Measurements from ENCODE around the gene SLC25A21.
"Not testable (repeated sequence)": the region's sequence is repeated elsewhere in the genome, so short reads cannot be mapped to it uniquely, and the experiment has no call there.

Gene SLC25A21

DNA sequence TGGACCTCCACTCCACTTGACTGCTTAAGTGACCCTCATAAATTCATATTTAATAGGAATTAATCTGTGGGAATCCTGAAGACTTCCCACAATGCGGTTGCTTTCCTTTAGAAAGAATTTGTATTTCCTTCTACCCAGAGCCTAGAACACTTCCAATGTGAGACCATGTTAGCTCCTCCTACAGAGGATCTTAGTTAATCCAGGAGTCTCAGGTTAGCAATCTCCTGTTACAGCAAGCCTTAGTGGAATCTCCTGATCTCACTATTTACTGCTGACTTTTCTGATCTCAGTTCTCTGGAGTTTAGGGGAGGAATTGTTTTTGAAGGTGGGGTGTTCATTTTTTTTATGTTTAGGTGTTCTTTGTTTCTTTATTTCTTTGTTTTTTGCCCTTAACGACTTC is 186.0 kb downstream of the SLC25A21 start:
- DNase-seq (ENCODE audit: low read depth): no peak

DNA sequence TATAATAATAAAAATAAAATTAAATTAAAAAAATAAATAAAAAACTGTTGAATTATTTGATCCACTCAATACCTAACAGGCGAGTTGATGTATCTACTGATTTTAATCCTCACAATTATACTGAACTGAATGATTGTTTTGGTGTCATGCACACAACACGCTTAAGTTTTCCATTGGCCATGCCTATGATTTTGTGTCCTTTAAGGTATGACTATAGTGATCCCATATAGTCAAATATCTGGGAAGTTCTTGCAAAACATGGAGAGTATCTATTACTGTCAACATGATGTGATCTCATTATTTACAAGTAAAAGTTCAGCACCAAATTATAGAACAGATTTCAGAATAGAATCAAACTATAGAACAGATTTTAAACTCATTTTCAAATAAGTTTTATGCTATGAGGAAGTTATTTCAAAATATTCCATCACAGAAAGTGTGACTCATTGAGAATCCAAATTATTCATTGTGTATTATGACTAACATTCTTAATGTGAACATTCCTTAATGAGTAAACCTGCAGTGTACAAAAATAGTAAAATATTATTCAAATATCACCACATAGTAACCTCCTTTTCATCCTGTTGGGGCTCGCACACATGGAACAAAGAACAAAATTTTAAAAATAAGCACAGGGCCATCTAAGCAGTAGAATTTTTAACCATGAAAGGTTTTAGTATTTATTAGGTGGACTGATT is 190.4 kb downstream of the SLC25A21 start:
- no peak for DNase-seq (ENCODE audit: low read depth)

DNA sequence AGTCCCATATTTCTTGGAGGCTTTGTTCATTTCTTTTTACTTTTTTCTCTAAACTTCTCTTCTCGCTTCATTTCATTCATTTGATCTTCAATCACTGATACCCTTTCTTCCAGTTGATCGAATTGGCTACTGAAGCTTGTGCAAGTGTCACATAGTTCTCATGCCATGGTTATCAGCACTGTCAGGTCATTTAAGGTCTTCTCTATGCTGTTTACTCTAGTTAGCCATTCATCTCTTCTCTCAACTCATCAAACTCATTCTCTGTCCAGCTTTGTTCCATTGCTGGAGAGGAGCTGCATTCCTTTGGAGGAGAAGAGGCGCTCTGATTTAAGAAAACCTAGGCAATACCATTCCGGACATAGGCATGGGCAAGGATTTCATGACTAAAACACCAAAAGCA is 192.0 kb downstream of the SLC25A21 start:
- not testable (repeated sequence) for DNase-seq (ENCODE audit: low read depth)

DNA sequence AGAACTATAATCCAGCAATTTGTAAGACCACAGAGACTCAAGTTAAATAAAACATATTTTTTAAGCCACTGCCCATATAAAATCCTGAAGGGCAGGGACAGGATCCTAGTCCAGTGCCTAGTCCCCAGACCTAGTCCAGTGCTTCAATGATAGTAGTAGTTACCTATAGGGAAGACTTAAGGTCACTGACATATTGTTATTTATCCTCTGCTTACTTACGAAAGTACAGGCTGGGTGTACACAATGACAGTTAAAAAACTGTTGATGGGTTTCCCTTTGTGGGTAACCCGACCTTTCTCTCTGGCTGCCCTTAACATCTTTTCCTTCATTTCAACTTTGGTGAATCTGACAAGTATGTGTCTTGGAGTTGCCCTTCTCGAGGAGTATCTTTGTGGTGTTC is 192.5 kb downstream of the SLC25A21 start:
- DNase-seq (ENCODE audit: low read depth): no peak

DNA sequence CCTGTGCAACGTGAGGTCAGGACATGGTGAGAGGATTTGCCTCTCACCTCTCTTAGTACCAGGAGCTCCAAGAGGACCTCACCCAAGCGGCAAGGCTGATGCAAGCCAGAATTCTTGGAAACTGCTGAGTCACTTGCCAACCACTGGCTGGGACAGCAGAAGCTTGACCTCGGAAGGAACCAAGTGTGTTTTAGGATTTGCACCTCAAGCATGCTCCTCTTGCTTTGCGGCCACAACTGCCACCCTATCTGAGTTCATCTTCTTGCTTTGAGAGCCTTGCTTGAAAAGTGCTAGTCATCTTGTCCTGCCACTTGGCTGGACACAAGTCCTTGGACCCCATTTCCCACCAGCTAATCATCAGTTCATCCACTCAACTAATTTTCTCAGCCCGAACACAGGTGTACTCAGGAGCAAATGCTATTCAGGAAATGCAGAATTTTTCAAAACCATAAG is 195.8 kb downstream of the SLC25A21 start:
- no peak for DNase-seq (ENCODE audit: low read depth)

DNA sequence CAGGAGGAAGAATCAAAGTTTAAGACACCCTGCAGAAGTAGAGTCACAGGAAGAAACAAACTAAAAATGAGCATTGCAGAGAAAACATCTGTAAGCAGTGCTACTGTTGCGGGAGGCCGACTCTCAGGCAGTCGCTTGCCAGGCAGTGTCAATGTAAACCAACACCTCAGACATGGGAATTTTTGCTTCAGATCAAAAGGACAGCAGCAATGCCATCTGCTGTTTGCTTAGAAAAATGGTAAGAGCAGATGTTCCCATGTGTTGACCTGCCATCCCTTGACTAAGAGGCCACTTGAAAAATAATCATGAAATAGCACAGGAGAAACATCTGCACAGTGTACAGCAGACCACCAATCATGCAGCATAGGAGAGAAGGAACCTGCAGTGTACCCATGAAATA is 196.6 kb downstream of the SLC25A21 start:
- DNase-seq (ENCODE audit: low read depth): no peak

DNA sequence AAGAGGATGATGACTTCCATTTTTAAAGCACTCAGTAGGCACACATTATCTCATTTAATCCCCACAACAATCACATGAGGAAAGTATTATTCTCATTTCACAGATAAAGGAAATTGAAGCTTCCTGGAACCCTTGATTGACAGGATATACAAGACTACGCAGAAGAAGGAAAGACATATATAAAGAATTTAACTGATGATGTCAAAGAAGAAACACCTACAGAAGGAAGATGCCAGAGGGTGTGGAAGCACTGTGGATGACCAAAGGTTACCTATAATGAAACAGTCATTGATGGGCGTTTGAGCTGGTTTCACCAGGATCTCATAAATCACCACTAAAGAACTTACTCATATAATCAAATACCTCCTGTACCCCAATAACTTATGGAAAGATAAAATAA is 197.4 kb downstream of the SLC25A21 start:
- DNase-seq (ENCODE audit: low read depth): no peak

DNA sequence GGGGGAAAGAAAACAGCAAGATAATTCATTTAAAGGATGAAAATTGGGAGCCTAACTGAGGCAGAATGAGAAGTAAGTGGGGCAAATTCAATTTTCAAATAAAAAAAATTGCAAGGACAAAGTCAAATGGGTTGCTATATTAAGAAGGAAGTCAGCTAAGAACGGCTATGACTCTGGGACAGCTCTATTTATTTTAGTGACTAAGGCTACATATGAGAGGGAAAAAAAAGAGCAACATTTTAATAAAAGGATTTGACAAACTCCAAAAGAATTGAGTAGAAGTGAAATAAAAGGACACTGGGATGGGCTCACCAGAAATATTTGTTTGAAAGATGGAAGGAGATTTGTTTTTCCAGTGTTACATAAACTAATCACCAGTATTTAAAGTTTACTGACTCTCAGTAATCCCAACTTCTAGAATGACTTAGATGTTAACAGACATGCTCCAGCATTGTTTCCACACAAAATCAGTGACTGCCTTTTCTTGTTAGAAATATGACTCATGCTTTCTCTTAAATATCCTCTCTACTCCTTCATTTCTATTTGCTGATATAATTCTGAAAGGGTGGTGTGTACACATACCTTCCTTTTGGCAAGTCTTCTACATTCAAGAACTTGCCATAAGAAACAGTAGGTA is 198.5 kb downstream of the SLC25A21 start:
- DNase-seq (ENCODE audit: low read depth): no peak

DNA sequence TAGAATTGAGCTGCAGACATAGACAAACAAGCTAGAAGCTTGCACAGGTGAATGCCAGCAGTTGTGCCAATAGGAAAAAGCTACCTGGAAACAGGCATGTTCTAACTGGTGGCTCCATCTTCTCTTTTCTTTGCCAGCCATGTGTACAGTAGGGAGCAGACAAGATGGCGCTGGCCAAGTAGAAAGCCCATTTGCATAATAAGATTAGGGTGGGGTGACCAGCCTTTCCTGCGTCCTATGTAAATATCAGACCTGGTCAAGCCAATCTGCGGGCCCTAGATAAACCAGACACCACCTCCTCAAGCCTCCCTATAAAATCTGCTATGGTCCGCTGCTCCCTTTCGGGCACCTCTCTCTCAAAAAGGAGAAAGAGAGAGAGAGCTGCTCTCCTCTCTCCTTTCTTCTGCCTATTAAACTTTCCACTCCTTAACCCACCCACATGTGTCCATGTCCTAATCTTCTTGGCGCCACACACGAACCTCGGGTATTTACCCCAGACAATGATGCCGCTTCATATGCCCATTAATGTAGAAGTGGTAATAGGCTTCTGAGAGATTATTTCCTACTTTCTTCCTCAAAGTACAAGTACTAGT is 201.0 kb downstream of the SLC25A21 start:
- no peak for DNase-seq (ENCODE audit: low read depth)

DNA sequence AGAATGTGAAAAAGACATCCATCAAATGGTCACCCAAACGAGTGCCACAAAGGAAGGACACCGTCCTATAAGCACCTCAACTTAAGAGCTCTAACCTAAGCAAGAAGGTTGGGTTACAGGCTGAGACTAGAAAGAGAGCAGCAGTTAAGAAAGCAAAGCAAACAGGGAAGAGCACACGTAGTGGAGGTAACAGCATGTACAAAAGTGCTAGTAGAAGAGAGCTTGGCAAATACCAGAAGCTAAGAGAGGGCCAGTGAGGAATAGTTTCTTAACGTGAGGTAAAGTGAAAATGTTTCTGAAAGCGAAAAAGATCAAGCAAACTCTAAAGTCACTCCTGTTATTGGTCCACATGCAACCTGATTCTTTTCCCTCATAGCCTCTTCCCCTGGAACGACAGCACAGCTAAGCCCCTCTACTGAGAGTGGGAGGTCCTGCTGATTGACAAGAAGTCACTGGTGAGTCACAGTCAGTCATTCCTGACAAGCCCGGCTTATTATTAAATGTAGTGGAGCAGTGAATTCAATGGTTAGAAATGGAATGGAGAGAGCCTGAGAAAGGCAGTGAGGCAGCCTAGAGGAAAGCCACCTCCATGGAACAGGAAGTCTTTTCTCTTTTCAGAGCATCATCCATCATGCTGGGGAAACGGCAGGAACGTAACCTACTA is 204.4 kb downstream of the SLC25A21 start:
- no peak for DNase-seq (ENCODE audit: low read depth)

DNA sequence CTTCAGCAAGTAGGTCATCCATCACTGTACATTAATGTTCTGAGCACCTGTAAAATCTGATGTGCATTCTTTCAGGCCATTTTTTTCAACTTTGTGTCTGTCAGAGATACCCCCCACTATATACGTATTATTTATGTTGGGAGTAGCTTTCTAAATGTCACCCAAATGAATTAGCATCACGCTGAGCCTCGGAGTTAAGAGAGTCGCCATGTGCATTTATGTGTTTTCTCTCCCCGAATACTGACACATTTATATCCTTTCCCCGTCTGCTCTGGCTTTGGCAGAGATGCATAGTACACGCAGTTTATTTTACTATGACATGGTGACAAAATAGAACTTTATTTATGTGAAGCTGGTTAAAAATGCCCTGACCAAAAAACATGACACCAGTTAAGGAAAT is 216.4 kb downstream of the SLC25A21 start:
- no peak for DNase-seq (ENCODE audit: low read depth)

DNA sequence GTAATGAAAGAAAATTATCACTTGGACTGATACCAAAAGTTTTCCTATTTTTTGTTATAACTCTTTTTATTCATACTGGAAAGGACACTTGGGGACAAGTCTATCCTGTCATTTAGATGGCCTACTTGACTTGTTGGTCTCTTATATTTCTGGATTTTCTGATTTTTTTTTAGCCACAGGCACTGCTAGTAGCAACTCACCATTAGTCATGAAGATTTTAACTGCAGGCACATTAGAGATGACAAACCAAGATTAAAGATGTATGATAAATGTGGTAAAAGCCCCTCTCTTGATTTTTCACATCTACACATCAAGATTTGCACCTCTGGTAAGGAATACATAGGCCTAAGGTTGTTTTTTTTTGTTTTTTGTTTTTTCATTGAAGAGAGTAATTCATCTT is 217.0 kb downstream of the SLC25A21 start:
- no peak for DNase-seq (ENCODE audit: low read depth)

DNA sequence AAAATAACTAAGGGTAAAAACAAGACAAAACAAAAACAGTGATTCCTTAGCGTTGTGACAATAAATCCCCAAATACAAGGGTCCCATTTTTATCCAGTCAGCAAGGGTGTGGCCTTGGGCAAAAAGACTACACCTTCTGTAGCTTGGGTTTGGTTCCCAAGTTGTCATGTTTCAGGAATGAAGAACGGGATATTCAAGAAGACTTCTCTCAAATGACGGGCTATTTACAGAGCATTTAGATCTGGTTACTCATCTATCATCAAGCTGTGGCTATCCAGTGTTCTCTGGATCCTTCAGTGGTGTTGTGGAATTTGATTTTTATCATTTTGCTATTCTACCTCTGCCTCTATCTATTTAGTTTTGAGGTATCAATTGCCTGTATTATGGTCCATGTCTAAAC is 219.7 kb downstream of the SLC25A21 start:
- no peak for DNase-seq (ENCODE audit: low read depth)

DNA sequence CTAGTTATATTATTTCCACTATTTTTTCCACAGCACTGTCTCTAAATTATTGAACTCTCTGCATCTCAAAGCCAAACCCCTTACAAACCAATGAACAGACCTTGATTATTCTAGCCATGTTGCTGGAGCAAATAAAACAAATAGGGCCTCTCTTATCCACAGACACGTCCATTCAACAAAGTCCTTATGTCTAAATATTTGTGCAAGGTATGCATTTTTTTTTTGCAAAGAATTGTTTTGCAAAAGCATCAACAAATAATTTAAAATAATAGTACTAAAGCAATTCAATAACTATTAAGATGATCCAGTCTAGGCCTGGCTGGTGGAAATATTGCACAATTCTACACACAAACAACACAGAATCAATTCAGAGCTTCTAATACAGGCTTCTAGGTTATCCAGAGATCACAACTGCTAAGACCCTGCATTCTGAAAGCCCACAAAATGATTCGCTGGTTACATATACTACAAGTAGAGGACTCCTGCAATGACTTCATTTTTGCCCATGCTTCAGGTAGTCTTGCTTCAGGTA is 221.0 kb downstream of the SLC25A21 start:
- DNase-seq (ENCODE audit: low read depth): no peak

DNA sequence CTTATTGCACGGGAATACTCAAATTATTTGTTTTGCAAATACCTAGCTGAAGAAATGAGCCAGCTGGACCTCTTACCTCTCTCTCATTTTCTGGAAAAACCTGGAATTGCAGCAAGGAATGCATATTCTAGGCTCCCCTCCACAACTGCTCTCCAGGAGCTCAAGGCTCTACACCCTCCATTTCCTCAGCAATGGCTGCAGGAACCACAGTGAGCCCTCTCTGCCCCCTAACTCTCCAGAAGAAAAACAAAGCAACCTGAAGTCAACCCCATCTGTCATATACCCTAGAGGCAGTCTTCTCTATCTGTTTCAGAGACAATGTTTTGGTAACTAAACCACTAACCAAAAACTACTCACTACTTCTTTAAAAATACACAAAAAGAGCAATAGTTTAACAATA is 221.6 kb downstream of the SLC25A21 start:
- DNase-seq (ENCODE audit: low read depth): no peak

DNA sequence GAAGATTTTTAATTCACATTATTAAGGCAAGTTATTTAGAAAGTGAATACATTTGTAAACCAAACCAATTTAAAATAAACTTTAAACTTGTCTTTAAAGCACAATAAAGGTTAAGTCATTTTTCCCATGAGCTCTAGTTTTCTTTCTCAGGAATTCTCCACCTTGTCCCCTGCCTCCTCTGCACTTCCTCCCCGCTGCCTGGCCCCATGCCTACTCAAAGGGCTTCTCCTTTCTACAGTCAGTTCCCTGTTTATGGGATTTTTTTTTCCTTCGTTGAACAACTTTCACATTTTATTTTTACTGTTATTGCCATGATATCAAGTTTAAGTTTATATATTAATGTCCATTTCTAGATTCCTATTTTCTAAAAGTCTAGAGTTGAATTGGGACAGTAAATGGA is 223.0 kb downstream of the SLC25A21 start:
- DNase-seq (ENCODE audit: low read depth): no peak

DNA sequence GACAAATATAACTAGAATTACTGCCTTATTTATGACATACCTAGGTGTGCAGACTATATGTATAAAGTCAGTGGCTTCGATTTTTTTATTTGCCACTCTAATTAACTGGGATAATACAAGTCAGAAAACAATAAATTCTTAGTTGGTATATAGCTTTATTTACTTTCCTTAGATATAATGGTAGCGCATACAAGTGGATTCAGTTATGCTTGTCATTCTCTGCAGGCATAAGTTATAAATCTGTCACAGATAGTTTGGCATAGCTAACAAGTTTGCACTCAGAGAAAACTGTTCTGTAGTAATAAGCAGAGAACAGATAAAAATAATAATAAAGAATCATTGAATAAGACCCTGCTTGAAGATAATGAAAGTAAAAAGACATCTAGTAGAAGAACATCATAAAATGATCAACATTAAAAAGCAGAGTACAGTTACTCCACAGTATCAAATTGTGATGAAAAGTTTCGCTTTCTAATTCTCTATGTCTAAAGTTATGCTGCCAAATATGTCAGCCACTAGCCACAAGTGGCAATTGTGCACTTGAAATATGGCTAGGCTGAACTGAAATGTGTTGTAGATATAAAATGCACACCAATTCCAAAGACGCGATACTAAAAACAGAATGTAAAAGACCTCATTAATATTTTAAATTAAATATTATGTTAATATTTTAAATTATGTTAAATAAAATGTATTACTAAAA is 224.1 kb downstream of the SLC25A21 start:
- DNase-seq (ENCODE audit: low read depth): no peak

DNA sequence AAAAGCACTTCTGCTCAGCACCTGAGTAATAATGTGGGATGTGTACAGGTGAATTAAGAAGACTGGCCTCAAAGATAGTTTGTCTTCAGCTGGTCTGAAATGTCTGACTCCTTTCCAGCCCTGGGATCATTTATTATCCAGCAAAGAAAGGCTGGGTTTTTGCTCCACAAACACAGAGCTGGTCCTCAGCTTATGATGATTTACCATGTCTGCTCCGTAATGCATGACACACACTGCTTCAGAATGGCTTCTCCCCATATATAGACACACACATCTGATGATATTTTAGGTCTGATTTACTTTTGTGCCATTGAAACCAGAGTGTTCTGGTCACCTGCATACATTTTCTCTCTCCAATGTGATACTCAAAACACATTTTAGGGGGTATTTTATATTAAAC is 225.0 kb downstream of the SLC25A21 start:
- DNase-seq (ENCODE audit: low read depth): no peak

DNA sequence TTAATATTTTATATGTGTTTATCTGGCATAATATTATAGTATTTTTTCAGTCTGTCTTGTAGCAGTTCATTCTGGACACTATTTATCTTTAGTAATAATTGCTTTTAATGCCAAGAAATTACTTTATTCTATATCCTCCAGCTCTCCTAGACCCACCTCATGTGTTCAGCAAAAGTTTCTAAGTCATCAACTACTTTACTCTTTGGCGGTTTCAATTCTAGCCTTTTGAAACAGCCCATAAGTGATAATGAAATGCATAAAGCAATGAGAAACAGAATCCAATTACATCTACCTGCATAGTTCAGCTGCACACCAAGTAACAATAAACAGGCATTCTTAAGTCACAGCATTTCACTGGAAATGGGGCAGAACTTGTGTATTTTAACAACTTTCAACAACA is 225.5 kb downstream of the SLC25A21 start:
- DNase-seq (ENCODE audit: low read depth): no peak

DNA sequence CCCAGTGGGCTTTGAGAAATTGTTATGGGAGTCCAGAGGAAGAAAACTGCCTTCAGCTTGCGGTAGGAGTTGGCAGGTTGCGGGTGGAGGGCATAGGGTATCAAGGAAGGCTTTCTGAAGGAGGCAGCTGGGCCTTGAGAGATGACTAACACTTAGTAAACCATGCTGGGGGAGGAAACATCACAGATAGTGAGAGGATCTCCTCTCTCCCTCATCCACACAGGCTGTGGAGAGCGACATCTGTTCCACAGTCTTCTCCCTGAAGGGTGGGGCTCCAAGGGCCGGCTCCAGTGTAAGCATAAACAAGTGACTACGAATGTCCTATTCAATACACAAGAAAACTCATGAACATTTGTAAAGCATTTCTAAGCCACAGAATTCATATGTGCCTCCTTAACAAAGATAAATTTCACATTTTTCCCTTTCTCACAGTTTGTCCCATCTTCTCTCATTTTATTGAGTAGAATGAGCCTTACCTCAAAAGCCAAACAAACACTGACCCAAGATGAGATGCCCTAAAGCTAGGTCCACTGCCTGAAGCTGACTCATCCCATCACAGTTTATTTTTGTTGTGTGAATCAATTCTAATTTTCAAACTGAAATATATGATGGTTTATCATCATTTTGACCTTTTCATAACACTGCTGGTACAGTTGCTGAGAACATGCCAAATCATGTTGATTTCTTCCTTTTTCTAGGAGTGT is 227.9 kb downstream of the SLC25A21 start:
- no peak for DNase-seq (ENCODE audit: low read depth)

DNA sequence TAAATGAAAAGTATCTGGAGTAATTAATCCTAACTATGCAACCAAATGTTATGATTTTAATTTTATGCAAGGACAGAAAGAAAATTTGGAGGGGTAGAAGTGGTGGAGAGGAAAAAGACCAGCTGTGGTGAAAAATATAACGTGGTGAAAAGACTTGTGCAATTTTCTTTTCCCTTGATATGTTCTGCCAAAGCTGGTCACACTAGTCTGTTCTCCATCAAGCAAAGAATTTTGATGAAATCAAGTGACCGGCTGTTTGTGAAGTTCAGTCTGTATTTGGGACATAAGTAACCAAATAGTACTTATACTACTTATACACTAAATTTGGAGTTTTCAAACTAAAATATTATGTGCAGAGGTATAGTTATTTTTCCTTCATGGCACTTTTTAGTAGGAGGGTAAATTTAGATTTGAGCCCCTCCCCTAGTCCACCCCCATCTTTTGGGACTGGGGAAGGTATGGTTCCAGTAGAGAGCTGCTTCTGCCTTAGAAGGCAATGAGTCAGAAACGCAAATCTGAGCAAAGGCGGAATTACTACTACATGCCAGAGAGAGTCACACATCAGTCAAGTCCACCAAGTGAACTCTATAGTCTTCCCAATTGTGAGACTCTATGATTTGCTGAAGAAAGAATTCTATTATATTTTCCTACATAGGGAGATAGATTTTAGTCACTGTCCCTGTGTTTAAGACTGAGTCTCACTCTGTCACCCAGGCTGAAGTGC is 229.7 kb downstream of the SLC25A21 start:
- DNase-seq (ENCODE audit: low read depth): no peak

Data from stimulated activated CD8-positive, alpha-beta memory T cell treated with anti-CD3 and anti-CD28 coated beads, Interleukin-15, amount 100 ng/mL, for 1 hour (primary cell).